Thyroid gland (tissue), 4 donors: ENCODE data around the gene PTPN11.

Experiments used
- CTCF ChIP-seq, 6 experiments: fragments of 200-600 bp in 3 of 6; fragments of 450-650 bp in 3 of 6; sonication (generic) in 3 of 6; IDR thresholded peaks; one replicate each; pipeline ENCODE4 v1.5.1; 2016 to 2019; ENCODE audit warnings: antibody characterized with exemption in 6 of 6, mild to moderate bottlenecking in 2 of 6, inconsistent platforms in 1 of 6, moderate library complexity in 1 of 6
- POLR2A ChIP-seq, 2 donors: fragments of 450-650 bp; IDR thresholded peaks; one replicate each; pipeline ENCODE4 v1.6.1; 2017; ENCODE audit warnings: antibody characterized with exemption in 2 of 2, mild to moderate bottlenecking in 2 of 2, moderate library complexity in 1 of 2

- no peak for TF ChIP-seq CTCF (IDR thresholded peaks at IDR 0.05)
- no peak for TF ChIP-seq POLR2A (IDR thresholded peaks at IDR 0.05)
Observed at GRCh38 chr12:112456029-112456428, 37.3 kb downstream of the PTPN11 start.
